Right atrium auricular region (tissue), 2 donors: Measurements from ENCODE around the gene RAB3IP. TPM values are rescaled to one million over a fixed set of nuclear protein-coding genes. Genes with fewer than 3 reads are reported as not detected.

ENCODE experiments used
- DNase-seq: peaks from one replicate; pipeline ENCODE4 v3.0.0-alpha.2; 2019; ENCODE audit warnings: low spot score
- H3K27ac ChIP-seq, 2 donors: fragments of 200-600 bp; sonication (generic); 1 replicate in 1 of 2; 2 replicates in 1 of 2; pipeline ENCODE4 v1.5.1; 2016 to 2019
- H3K27me3 ChIP-seq, 2 donors: fragments of 200-600 bp; sonication (generic); one replicate each; pipeline versions ENCODE4 v1.5.1 to v1.6.0; 2017 to 2019
- H3K36me3 ChIP-seq: fragments of 200-600 bp; sonication (generic); one replicate; pipeline ENCODE4 v1.5.1; 2016
- H3K4me1 ChIP-seq, 2 donors: fragments of 200-600 bp; sonication (generic); one replicate each; pipeline versions ENCODE4 v1.5.1 to v1.6.0; 2017 to 2019
- H3K4me3 ChIP-seq, 2 donors: fragments of 200-600 bp; sonication (generic); 1 replicate in 1 of 2; 2 replicates in 1 of 2; pipeline ENCODE4 v1.5.1; 2017 to 2019; ENCODE audit warnings: mild to moderate bottlenecking in 1 of 2, moderate library complexity in 1 of 2
- H3K9me3 ChIP-seq, 2 donors: fragments of 200-600 bp; sonication (generic); one replicate each; pipeline ENCODE4 v1.5.1; 2019
- CTCF ChIP-seq, 2 donors: fragments of 200-600 bp; sonication (generic); IDR thresholded peaks; one replicate each; pipeline ENCODE4 v1.5.1; 2019; ENCODE audit warnings: antibody characterized with exemption in 2 of 2
- total RNA-seq, 2 donors: library from RNA; depleted of rRNA; stranded (reverse); fragments of >200 nt; gene quantifications; one replicate each; pipeline ENCODE4 v1.1.0, GENCODE V29; 2016

The RAB3IP gene
- total RNA-seq, 2 donors from 2014 or later: 27.2 to 37.1 TPM

- Histone ChIP-seq H3K36me3 (no peaks in the 10 kb centered on the region), H3K27me3 (no peaks in the 10 kb centered on the region), H3K4me1 (peaks cover 0 to 8% of the 10 kb centered on the region in 2 donors), H3K9me3 (no peaks in the 10 kb centered on the region), H3K27ac (no peak overlapping the region), H3K4me3 (no peak overlapping the region)
- DNase-seq: no peak
- TF ChIP-seq CTCF (IDR thresholded peaks at IDR 0.05): no peak
Measured at GRCh38 chr12:69821456-69822159, 82.9 kb downstream of the RAB3IP start.

- Histone ChIP-seq H3K27me3 (no peaks in the 10 kb centered on the region), H3K36me3 (no peaks in the 10 kb centered on the region), H3K9me3 (no peaks in the 10 kb centered on the region), H3K4me3 (no peak overlapping the region), H3K4me1 (peaks cover 0 to 8% of the 10 kb centered on the region in 2 donors), H3K27ac (no peak overlapping the region)
- DNase-seq: no peak
- TF ChIP-seq CTCF (IDR thresholded peaks at IDR 0.05): no peak
Measured at GRCh38 chr12:69822201-69822860, 83.7 kb downstream of the RAB3IP start.

GRCh38 chr12:69824028-69824427 is 85.4 kb downstream of the RAB3IP start:
- Histone ChIP-seq H3K4me1 (peaks cover 0 to 8% of the 10 kb centered on the region in 2 donors), H3K4me3 (no peak overlapping the region), H3K27ac (no peak overlapping the region), H3K27me3 (no peaks in the 10 kb centered on the region), H3K36me3 (no peaks in the 10 kb centered on the region), H3K9me3 (no peaks in the 10 kb centered on the region)
- DNase-seq: no peak
- no peak for TF ChIP-seq CTCF (IDR thresholded peaks at IDR 0.05)

- H3K27ac ChIP-seq: no peak within 1 kb of the TSS
- DNase-seq: no peak
- H3K4me1 ChIP-seq: peaks cover 0 to 8% of the 10 kb centered on the region in 2 donors
- H3K27me3 ChIP-seq: no peaks in the 10 kb centered on the region
- H3K9me3 ChIP-seq: no peaks in the 10 kb centered on the region
- H3K4me3 ChIP-seq: no peak within 1 kb of the TSS
- TF ChIP-seq CTCF (IDR thresholded peaks at IDR 0.05): no peak
- no peaks in the 10 kb centered on the region for H3K36me3 ChIP-seq
Measured at GRCh38 chr12:69824966-69825560, 86.4 kb downstream of the RAB3IP start, which contains the start of gene MYRFL. Gene MYRFL (plus strand): TSS chr12:69825227. CDS start chr12:69825518, 291 bp downstream.

GRCh38 chr12:69828897-69829296 is 90.2 kb downstream of the RAB3IP start:
- H3K27me3 ChIP-seq: no peaks in the 10 kb centered on the region
- H3K4me3 ChIP-seq: no peak overlapping the region
- DNase-seq: no peak
- no peaks in the 10 kb centered on the region for H3K9me3 ChIP-seq
- no peaks in the 10 kb centered on the region for H3K36me3 ChIP-seq
- no peak for TF ChIP-seq CTCF (IDR thresholded peaks at IDR 0.05)
- H3K4me1 ChIP-seq: no peaks in the 10 kb centered on the region
- H3K27ac ChIP-seq: no peak overlapping the region
